Liver (tissue), 9 donors: ENCODE measurements around the gene SPATS2. TPM values are rescaled to one million over a fixed set of nuclear protein-coding genes. Genes with fewer than 3 reads are reported as not detected.
"Not testable (repeated sequence)": the region's sequence is repeated elsewhere in the genome, so short reads cannot be mapped to it uniquely, and the experiment has no call there.

ENCODE experiments used
- DNase-seq: peaks from one replicate; pipeline ENCODE4 v3.0.0-alpha.2; 2017; ENCODE audit warnings: low spot score
- H3K27ac ChIP-seq, 2 donors: one replicate each; pipeline ENCODE4 v1.7.0; 2013; ENCODE audit warnings: inconsistent platforms in 2 of 2, low read length in 2 of 2, control low read depth in 1 of 2, low read depth in 1 of 2, mild to moderate bottlenecking in 1 of 2
- H3K27me3 ChIP-seq, 4 donors: one replicate each; pipeline versions ENCODE4 v1.6.1 to v1.7.0; 2013; ENCODE audit warnings: low read length in 3 of 4, inconsistent platforms in 1 of 4, mild to moderate bottlenecking in 1 of 4, moderate library complexity in 1 of 4; ENCODE audit not compliant: control insufficient read depth in 4 of 4, insufficient read depth in 4 of 4
- H3K36me3 ChIP-seq, 4 donors: one replicate each; pipeline versions ENCODE4 v1.6.1 to v1.7.0; 2013; ENCODE audit warnings: low read length in 3 of 4, mild to moderate bottlenecking in 3 of 4, low read depth in 1 of 4, moderate library complexity in 1 of 4; ENCODE audit not compliant: control insufficient read depth in 4 of 4, insufficient read depth in 3 of 4
- H3K4me1 ChIP-seq, 4 donors: one replicate each; pipeline versions ENCODE4 v1.6.1 to v1.7.0; 2013; ENCODE audit warnings: low read length in 3 of 4, mild to moderate bottlenecking in 3 of 4, moderate library complexity in 1 of 4; ENCODE audit not compliant: control insufficient read depth in 4 of 4, insufficient read depth in 4 of 4
- H3K4me3 ChIP-seq, 3 donors: one replicate each; pipeline versions ENCODE4 v1.6.1 to v1.7.0; 2013; ENCODE audit warnings: low read length in 3 of 3, control low read depth in 1 of 3, low read depth in 1 of 3, mild to moderate bottlenecking in 1 of 3
- H3K9ac ChIP-seq, 2 donors: one replicate each; pipeline ENCODE4 v1.7.0; 2013; ENCODE audit warnings: low read length in 2 of 2, mild to moderate bottlenecking in 2 of 2, moderate library complexity in 2 of 2, control low read depth in 1 of 2, low read depth in 1 of 2
- H3K9me3 ChIP-seq, 4 donors: one replicate each; pipeline versions ENCODE4 v1.6.1 to v1.7.0; 2013; ENCODE audit warnings: low read length in 3 of 4; ENCODE audit not compliant: control insufficient read depth in 4 of 4
- EGR1 ChIP-seq, 2 donors: IDR thresholded peaks; 2 replicates each; pipeline ENCODE4 v1.6.1; 2016 to 2018; ENCODE audit warnings: antibody characterized with exemption in 2 of 2, low read depth in 2 of 2
- FOXA1 ChIP-seq: IDR thresholded peaks from 2 replicates; pipeline ENCODE4 v1.6.1; 2016; ENCODE audit warnings: antibody characterized with exemption
- FOXA2 ChIP-seq: IDR thresholded peaks from 2 replicates; pipeline ENCODE4 v1.6.1; 2016; ENCODE audit warnings: antibody characterized with exemption
- GABPA ChIP-seq, 2 donors: IDR thresholded peaks in 1 of 2; conservative IDR thresholded peaks in 1 of 2; 2 replicates each; pipeline ENCODE4 v1.6.1; 2016; ENCODE audit warnings: antibody characterized with exemption in 2 of 2, mild to moderate bottlenecking in 1 of 2, moderate library complexity in 1 of 2
- HNF4A ChIP-seq, 2 donors: conservative IDR thresholded peaks; 2 replicates each; pipeline ENCODE4 v1.6.1; 2016; ENCODE audit warnings: antibody characterized with exemption in 2 of 2, mild to moderate bottlenecking in 2 of 2
- HNF4G ChIP-seq: IDR thresholded peaks from 2 replicates; pipeline ENCODE4 v1.6.1; 2016; ENCODE audit warnings: antibody characterized with exemption
- JUND ChIP-seq, 2 donors: IDR thresholded peaks; 2 replicates each; pipeline ENCODE4 v1.6.1; 2016; ENCODE audit warnings: antibody characterized with exemption in 2 of 2
- NR2F2 ChIP-seq: IDR thresholded peaks from 2 replicates; pipeline ENCODE4 v1.6.1; 2016; ENCODE audit warnings: antibody characterized with exemption
- RAD21 ChIP-seq, 2 donors: IDR thresholded peaks; 2 replicates each; pipeline ENCODE4 v1.6.1; 2016; ENCODE audit warnings: antibody characterized with exemption in 2 of 2, mild to moderate bottlenecking in 2 of 2
- RXRA ChIP-seq, 2 donors: IDR thresholded peaks; 2 replicates each; pipeline ENCODE4 v1.6.1; 2017 to 2018; ENCODE audit warnings: antibody characterized with exemption in 2 of 2, mild to moderate bottlenecking in 1 of 2
- SP1 ChIP-seq: IDR thresholded peaks from 2 replicates; pipeline ENCODE4 v1.6.1; 2018; ENCODE audit warnings: antibody characterized with exemption, mild to moderate bottlenecking
- TAF1 ChIP-seq: conservative IDR thresholded peaks from 2 replicates; pipeline ENCODE4 v1.6.1; 2016; ENCODE audit warnings: antibody characterized with exemption, mild to moderate bottlenecking
- YY1 ChIP-seq: IDR thresholded peaks from 2 replicates; pipeline ENCODE4 v1.6.1; 2016; ENCODE audit warnings: antibody characterized with exemption, mild to moderate bottlenecking
- WGBS: extraction: QIAGEN DNeasy Blood & Tissue Kit; methylation state at CpG from one replicate; pipeline ENCODE4 v1.1.7; 2013; 5-methylcytosine and 5-hydroxymethylcytosine counted together
- polyA plus RNA-seq, 2 donors: library from polyadenylated mRNA; stranded (reverse) in 1 of 2; unstranded in 1 of 2; fragments of 200-250 nt in 1 of 2; fragments of >200 nt in 1 of 2; fragmentation: Nextera tagmentation in 1 of 2; extraction: Ambion mirVana in 1 of 2; gene quantifications; one replicate each; pipeline versions ENCODE4 v1.2.1 to v1.2.3, GENCODE V29; 2013 to 2015
- total RNA-seq, 2 donors: library from RNA; depleted of rRNA; stranded (reverse); fragments of >200 nt; gene quantifications; one replicate each; pipeline ENCODE4 v1.2.3, GENCODE V29; 2014
- TF ChIP-seq, protein P1 (sequence below): IDR thresholded peaks from 2 replicates; pipeline ENCODE4 v1.6.1; 2016; ENCODE audit warnings: antibody characterized with exemption, mild to moderate bottlenecking
- TF ChIP-seq, protein P2 (sequence below): IDR thresholded peaks from 2 replicates; pipeline ENCODE4 v1.6.1; 2016; ENCODE audit warnings: antibody characterized with exemption
- TF ChIP-seq, protein P3 (sequence below): IDR thresholded peaks from 2 replicates; pipeline ENCODE4 v1.6.1; 2016; ENCODE audit warnings: antibody characterized with exemption
- TF ChIP-seq, protein P4 (sequence below): IDR thresholded peaks from 2 replicates; pipeline ENCODE4 v1.6.1; 2016; ENCODE audit warnings: antibody characterized with exemption
- TF ChIP-seq, protein P5 (sequence below): fragments of 150-350 bp; IDR thresholded peaks from 2 replicates; pipeline ENCODE4 v1.5.1; 2017; ENCODE audit warnings: improper control_type of control experiment, low read depth, low read length; ENCODE audit not compliant: missing input control
- donor health status: healthy.
- donor health status: healthy.
- donor health status: healthy.
- donor health status: healthy.
- donor health status: healthy.

Gene SPATS2
- total and polyA plus RNA-seq, 4 donors, result 2.4 to 5.2 (median 4.5) TPM

DNA sequence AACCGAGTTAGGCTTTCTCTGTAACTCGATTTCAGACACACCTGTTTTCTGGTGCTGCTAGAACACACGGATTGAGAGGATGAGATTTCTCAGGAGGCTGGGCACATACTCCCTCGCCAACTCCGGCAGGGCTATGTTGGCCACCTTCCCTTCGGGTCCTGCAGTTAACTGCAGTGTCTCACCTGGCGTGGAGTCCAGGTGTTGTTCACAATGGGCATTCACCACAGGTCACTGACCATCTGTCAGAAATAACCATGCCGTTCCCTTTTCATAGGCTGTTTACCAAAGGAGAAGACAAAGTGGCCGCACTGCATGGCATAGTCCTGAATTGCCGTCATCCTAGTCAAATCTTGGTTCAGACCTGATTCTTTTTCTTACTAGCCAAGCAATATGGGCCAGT is 166.1 kb downstream of the SPATS2 start (continued):
- TF ChIP-seq, protein P1, sequence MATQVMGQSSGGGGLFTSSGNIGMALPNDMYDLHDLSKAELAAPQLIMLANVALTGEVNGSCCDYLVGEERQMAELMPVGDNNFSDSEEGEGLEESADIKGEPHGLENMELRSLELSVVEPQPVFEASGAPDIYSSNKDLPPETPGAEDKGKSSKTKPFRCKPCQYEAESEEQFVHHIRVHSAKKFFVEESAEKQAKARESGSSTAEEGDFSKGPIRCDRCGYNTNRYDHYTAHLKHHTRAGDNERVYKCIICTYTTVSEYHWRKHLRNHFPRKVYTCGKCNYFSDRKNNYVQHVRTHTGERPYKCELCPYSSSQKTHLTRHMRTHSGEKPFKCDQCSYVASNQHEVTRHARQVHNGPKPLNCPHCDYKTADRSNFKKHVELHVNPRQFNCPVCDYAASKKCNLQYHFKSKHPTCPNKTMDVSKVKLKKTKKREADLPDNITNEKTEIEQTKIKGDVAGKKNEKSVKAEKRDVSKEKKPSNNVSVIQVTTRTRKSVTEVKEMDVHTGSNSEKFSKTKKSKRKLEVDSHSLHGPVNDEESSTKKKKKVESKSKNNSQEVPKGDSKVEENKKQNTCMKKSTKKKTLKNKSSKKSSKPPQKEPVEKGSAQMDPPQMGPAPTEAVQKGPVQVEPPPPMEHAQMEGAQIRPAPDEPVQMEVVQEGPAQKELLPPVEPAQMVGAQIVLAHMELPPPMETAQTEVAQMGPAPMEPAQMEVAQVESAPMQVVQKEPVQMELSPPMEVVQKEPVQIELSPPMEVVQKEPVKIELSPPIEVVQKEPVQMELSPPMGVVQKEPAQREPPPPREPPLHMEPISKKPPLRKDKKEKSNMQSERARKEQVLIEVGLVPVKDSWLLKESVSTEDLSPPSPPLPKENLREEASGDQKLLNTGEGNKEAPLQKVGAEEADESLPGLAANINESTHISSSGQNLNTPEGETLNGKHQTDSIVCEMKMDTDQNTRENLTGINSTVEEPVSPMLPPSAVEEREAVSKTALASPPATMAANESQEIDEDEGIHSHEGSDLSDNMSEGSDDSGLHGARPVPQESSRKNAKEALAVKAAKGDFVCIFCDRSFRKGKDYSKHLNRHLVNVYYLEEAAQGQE, result no peak
- TF ChIP-seq SP1, result no peak
- no peak for TF ChIP-seq FOXA2
- TF ChIP-seq, protein P2, sequence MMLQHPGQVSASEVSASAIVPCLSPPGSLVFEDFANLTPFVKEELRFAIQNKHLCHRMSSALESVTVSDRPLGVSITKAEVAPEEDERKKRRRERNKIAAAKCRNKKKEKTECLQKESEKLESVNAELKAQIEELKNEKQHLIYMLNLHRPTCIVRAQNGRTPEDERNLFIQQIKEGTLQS, result no peak

DNA sequence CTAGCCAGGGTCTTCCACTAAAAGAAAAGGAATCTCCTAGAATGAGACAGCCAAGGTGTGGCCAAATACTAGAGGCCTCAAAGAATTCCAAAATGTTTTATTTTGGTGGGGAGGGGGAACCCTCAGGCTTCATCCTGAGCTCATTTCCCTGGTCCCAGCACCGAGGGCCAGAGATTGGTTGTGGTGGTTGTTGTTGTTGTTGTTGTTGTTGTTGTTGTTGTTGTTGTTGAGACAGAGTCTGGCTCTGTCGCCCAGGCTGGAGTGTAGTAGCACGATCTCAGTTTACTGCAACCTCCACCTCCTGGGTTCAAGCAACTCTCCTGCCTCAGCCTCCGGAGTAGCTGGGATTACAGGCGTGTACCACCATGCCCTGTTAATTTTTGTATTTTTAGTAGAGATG is 166.9 kb downstream of the SPATS2 start:
- H3K9me3 ChIP-seq, result not testable (repeated sequence)

DNA sequence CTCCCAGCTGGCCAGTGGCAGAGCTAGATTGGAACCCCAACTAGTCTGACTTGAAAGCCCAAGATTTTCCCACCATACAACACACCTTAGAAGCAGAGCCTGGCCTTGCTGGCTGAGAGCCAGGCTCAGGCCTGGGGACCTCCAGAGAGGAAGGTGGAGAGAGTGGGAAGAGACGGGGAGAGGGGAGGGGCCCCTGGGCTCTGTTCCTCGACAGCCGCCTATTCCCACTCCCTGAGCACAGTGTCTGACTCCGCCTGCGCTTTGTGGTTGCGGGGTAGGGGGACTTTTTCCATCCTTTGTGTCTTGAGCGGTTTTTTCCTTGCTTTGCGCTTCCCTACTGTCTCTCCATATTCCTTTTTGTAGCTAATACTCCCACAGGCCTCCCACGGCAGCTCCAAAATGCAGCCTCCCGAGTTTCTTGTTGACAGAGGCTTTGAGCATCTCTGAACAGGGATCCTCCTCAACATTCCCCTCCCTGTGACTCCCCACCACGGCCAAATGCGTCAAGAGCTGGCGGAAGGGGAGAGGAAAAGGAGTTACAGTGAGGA is 167.5 kb downstream of the SPATS2 start:
- WGBS, result 81% methylated on average over 13 of the region's 13 CpGs
- no peak overlapping the region for H3K4me3 ChIP-seq
- DNase-seq, result peak; percentile 22
- no peak overlapping the region for H3K27ac ChIP-seq
- no peak overlapping the region for H3K9ac ChIP-seq
- no peaks in the 10 kb centered on the region for H3K36me3 ChIP-seq
- no peak for TF ChIP-seq TAF1
- no peak for TF ChIP-seq GABPA (IDR thresholded peaks at IDR 0.05 in 1 of 2, conservative IDR thresholded peaks at IDR 0.05 in 1 of 2)
- TF ChIP-seq FOXA2, result no peak
- no peak for TF ChIP-seq YY1
- TF ChIP-seq JUND (IDR thresholded peaks at IDR 0.05), result no peak
- no peak for TF ChIP-seq SP1
- TF ChIP-seq, protein P3, sequence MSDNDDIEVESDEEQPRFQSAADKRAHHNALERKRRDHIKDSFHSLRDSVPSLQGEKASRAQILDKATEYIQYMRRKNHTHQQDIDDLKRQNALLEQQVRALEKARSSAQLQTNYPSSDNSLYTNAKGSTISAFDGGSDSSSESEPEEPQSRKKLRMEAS, result no peak
- no peak for TF ChIP-seq NR2F2
- TF ChIP-seq, protein P1, result no peak
- no peak for TF ChIP-seq FOXA1
- TF ChIP-seq RXRA (IDR thresholded peaks at IDR 0.05), result no peak
- no peak for TF ChIP-seq EGR1 (IDR thresholded peaks at IDR 0.05; ENCODE audit: low read depth in 2 of 2)
- no peak for TF ChIP-seq HNF4A (conservative IDR thresholded peaks at IDR 0.05)
- TF ChIP-seq, protein P4, sequence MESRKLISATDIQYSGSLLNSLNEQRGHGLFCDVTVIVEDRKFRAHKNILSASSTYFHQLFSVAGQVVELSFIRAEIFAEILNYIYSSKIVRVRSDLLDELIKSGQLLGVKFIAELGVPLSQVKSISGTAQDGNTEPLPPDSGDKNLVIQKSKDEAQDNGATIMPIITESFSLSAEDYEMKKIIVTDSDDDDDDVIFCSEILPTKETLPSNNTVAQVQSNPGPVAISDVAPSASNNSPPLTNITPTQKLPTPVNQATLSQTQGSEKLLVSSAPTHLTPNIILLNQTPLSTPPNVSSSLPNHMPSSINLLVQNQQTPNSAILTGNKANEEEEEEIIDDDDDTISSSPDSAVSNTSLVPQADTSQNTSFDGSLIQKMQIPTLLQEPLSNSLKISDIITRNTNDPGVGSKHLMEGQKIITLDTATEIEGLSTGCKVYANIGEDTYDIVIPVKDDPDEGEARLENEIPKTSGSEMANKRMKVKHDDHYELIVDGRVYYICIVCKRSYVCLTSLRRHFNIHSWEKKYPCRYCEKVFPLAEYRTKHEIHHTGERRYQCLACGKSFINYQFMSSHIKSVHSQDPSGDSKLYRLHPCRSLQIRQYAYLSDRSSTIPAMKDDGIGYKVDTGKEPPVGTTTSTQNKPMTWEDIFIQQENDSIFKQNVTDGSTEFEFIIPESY, result no peak
- no peak for TF ChIP-seq HNF4G
- TF ChIP-seq, protein P2, result no peak
- TF ChIP-seq, protein P5, sequence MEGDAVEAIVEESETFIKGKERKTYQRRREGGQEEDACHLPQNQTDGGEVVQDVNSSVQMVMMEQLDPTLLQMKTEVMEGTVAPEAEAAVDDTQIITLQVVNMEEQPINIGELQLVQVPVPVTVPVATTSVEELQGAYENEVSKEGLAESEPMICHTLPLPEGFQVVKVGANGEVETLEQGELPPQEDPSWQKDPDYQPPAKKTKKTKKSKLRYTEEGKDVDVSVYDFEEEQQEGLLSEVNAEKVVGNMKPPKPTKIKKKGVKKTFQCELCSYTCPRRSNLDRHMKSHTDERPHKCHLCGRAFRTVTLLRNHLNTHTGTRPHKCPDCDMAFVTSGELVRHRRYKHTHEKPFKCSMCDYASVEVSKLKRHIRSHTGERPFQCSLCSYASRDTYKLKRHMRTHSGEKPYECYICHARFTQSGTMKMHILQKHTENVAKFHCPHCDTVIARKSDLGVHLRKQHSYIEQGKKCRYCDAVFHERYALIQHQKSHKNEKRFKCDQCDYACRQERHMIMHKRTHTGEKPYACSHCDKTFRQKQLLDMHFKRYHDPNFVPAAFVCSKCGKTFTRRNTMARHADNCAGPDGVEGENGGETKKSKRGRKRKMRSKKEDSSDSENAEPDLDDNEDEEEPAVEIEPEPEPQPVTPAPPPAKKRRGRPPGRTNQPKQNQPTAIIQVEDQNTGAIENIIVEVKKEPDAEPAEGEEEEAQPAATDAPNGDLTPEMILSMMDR, result no peak
- TF ChIP-seq RAD21 (IDR thresholded peaks at IDR 0.05), result no peak
- peaks cover 0 to 10% (median 4%) of the 10 kb centered on the region in 4 donors for H3K27me3 ChIP-seq
- peaks cover 10 to 12% (median 11%) of the 10 kb centered on the region in 4 donors for H3K4me1 ChIP-seq
- no peaks in the 10 kb centered on the region for H3K9me3 ChIP-seq

More for the DNA sequence above, 166.9 kb downstream of the SPATS2 start:
- H3K27me3 ChIP-seq, H3K27ac ChIP-seq, DNase-seq, H3K9ac ChIP-seq, H3K4me3 ChIP-seq, H3K36me3 ChIP-seq: not testable (repeated sequence)
- peaks cover 9 to 12% (median 10%) of the 10 kb centered on the region in 4 donors for H3K4me1 ChIP-seq
- 96% methylated on average over 5 of the region's 5 CpGs for WGBS
